GM21390 (cell line): ENCODE measurements around the gene HIGD1A.

Source experiments
- ATAC-seq: cut with Tn5 transposase; IDR thresholded peaks from one replicate; pipeline ENCODE4 v1.9.1; 2021; ENCODE audit not compliant: unreplicated experiment

The HIGD1A gene

GRCh38 chr3:42801784-42802183, 2.5 kb downstream of the HIGD1A start:
- no peak for ATAC-seq

GRCh38 chr3:42801048-42801620, 3.2 kb downstream of the HIGD1A start:
- ATAC-seq, result no peak

- no peak for ATAC-seq
Measured at GRCh38 chr3:42800251-42800650, 4.0 kb downstream of the HIGD1A start.

GRCh38 chr3:42799376-42799775, 4.9 kb downstream of the HIGD1A start:
- ATAC-seq, result no peak

- no peak for ATAC-seq
Measured at GRCh38 chr3:42796332-42796885, 7.9 kb downstream of the HIGD1A start.

GRCh38 chr3:42795621-42796181, 8.6 kb downstream of the HIGD1A start:
- no peak for ATAC-seq

GRCh38 chr3:42790714-42791229, 13.5 kb downstream of the HIGD1A start:
- ATAC-seq, result no peak

GRCh38 chr3:42786631-42787030, 17.7 kb downstream of the HIGD1A start:
- ATAC-seq, result no peak

- no peak for ATAC-seq
Measured at GRCh38 chr3:42786212-42786611, 18.1 kb downstream of the HIGD1A start.

GRCh38 chr3:42780892-42781700, 23.2 kb downstream of the HIGD1A start:
- ATAC-seq, result no peak

GRCh38 chr3:42780398-42780797, 23.9 kb downstream of the HIGD1A start:
- no peak for ATAC-seq

GRCh38 chr3:42778644-42779043, 25.6 kb downstream of the HIGD1A start:
- ATAC-seq, result no peak

GRCh38 chr3:42773409-42773751, 30.9 kb downstream of the HIGD1A start:
- ATAC-seq, result no peak

GRCh38 chr3:42772670-42773408, 31.5 kb downstream of the HIGD1A start, which contains the start of gene CCDC13:
Gene CCDC13, minus strand, starts transcription at chr3:42773253. Its CDS starts 14,908 bp downstream, at chr3:42758345.
- peak; percentile 98 for ATAC-seq

GRCh38 chr3:42771271-42771670, 33.0 kb downstream of the HIGD1A start:
- ATAC-seq, result no peak

- ATAC-seq, result no peak
Measured at GRCh38 chr3:42769477-42770131, 34.7 kb downstream of the HIGD1A start.

- ATAC-seq, result no peak
Measured at GRCh38 chr3:42764561-42765295, 39.6 kb downstream of the HIGD1A start.

- no peak for ATAC-seq
Measured at GRCh38 chr3:42764115-42764514, 40.2 kb downstream of the HIGD1A start.

- no peak for ATAC-seq
Measured at GRCh38 chr3:42763021-42763420, 41.3 kb downstream of the HIGD1A start.
